ENCODE measurements around the gene PSEN1. TPM values are rescaled to one million over a fixed set of nuclear protein-coding genes. Genes with fewer than 3 reads are reported as not detected.

The PSEN1 gene
- total RNA-seq, 4 donors from 2014 or later: 101 to 221 (median 135) TPM

- no peak overlapping the region for H3K4me3 ChIP-seq
- 48 to 61% methylated on average over 2 to 6 of the region's 6 CpGs for WGBS, 2 donors (ENCODE audit: low coverage in 1 of 2)
- H3K4me1 ChIP-seq: peaks cover 17 to 54% (median 28%) of the 10 kb centered on the region in 4 donors
- DNase-seq: no peak
- H3K9me3 ChIP-seq: no peaks in the 10 kb centered on the region
- peaks cover 30% of the 10 kb centered on the region for H3K27me3 ChIP-seq
- intact Hi-C loops (cut with DNase I; ENCODE audit: low total_unique reads) (no loop called here), in situ Hi-C loops (cut with MboI; ENCODE audit: low pct_ligation_motif_present in 1 of 4, low pct_unique_long_range_greater_than_20kb in 1 of 4, low sequenced_read_pairs in 3 of 4) (no loop called here)
- peak overlapping the region in 3 of 4 donors; percentile 4 to 14 (median 11) for H3K27ac ChIP-seq
- no peaks in the 10 kb centered on the region for H3K36me3 ChIP-seq
- TF ChIP-seq EP300 (IDR thresholded peaks at IDR 0.05; ENCODE audit: low read depth): no peak
- no peak for TF ChIP-seq POLR2AphosphoS5 (IDR thresholded peaks at IDR 0.05)
- no peak for TF ChIP-seq CTCF (IDR thresholded peaks at IDR 0.05)
- TF ChIP-seq POLR2A (IDR thresholded peaks at IDR 0.05): no peak
Observed at GRCh38 chr14:73242357-73242901, 106.1 kb downstream of the PSEN1 start.

- WGBS, 2 donors (ENCODE audit: low coverage in 1 of 2): 67% methylated on average over 3 of the region's 3 CpGs; no CpG with 5 or more reads in 1 of the 2 donors
- Histone ChIP-seq H3K9me3 (no peaks in the 10 kb centered on the region), H3K36me3 (no peaks in the 10 kb centered on the region), H3K27me3 (peaks cover 21% of the 10 kb centered on the region), H3K4me3 (no peak overlapping the region), H3K27ac (no peak overlapping the region), H3K4me1 (peaks cover 8 to 45% (median 19%) of the 10 kb centered on the region in 4 donors)
- TF ChIP-seq POLR2AphosphoS5 (IDR thresholded peaks at IDR 0.05) (no peak), EP300 (IDR thresholded peaks at IDR 0.05; ENCODE audit: low read depth) (no peak), CTCF (IDR thresholded peaks at IDR 0.05) (no peak), POLR2A (IDR thresholded peaks at IDR 0.05) (no peak)
- DNase-seq: no peak
- intact Hi-C loops (cut with DNase I; ENCODE audit: low total_unique reads) (no loop called here), in situ Hi-C loops (cut with MboI; ENCODE audit: low pct_ligation_motif_present in 1 of 4, low pct_unique_long_range_greater_than_20kb in 1 of 4, low sequenced_read_pairs in 3 of 4) (no loop called here)
Observed at GRCh38 chr14:73243341-73243740, 107.0 kb downstream of the PSEN1 start.

- Histone ChIP-seq H3K36me3 (no peaks in the 10 kb centered on the region), H3K27ac (no peak overlapping the region), H3K4me1 (peaks cover 4 to 41% (median 16%) of the 10 kb centered on the region in 4 donors), H3K4me3 (no peak overlapping the region), H3K27me3 (peaks cover 17% of the 10 kb centered on the region), H3K9me3 (no peaks in the 10 kb centered on the region)
- intact Hi-C loops (cut with DNase I; ENCODE audit: low total_unique reads) (no loop called here), in situ Hi-C loops (cut with MboI; ENCODE audit: low pct_ligation_motif_present in 1 of 4, low pct_unique_long_range_greater_than_20kb in 1 of 4, low sequenced_read_pairs in 3 of 4) (no loop called here)
- WGBS, 2 donors (ENCODE audit: low coverage in 1 of 2): 96% methylated on average over 2 of the region's 2 CpGs; no CpG with 5 or more reads in 1 of the 2 donors
- DNase-seq: no peak
- no peak for TF ChIP-seq EP300 (IDR thresholded peaks at IDR 0.05; ENCODE audit: low read depth)
Observed at GRCh38 chr14:73243748-73244147, 107.4 kb downstream of the PSEN1 start.

GRCh38 chr14:73244541-73245290, 108.4 kb downstream of the PSEN1 start:
- Histone ChIP-seq H3K4me1 (peaks cover 0 to 32% (median 9%) of the 10 kb centered on the region in 4 donors), H3K27ac (no peak overlapping the region), H3K36me3 (no peaks in the 10 kb centered on the region), H3K9me3 (no peaks in the 10 kb centered on the region), H3K27me3 (peaks cover 9% of the 10 kb centered on the region), H3K4me3 (no peak overlapping the region)
- intact Hi-C loops (cut with DNase I; ENCODE audit: low total_unique reads): no loop called here
- in situ Hi-C loops (cut with MboI; ENCODE audit: low pct_ligation_motif_present in 1 of 4, low pct_unique_long_range_greater_than_20kb in 1 of 4, low sequenced_read_pairs in 3 of 4): no loop called here
- no peak for DNase-seq
- no peak for TF ChIP-seq CTCF (IDR thresholded peaks at IDR 0.05)
- no peak for TF ChIP-seq EP300 (IDR thresholded peaks at IDR 0.05; ENCODE audit: low read depth)
- no peak for TF ChIP-seq POLR2A (IDR thresholded peaks at IDR 0.05)
- no peak for TF ChIP-seq POLR2AphosphoS5 (IDR thresholded peaks at IDR 0.05)
- WGBS, 2 donors (ENCODE audit: low coverage in 1 of 2): 80 to 87% methylated on average over 5 to 14 of the region's 14 CpGs

Measured in transverse colon (tissue), 4 donors.